HepG2 (cell line): Measurements from ENCODE around the gene METTL26. TPM values are rescaled to one million over a fixed set of nuclear protein-coding genes. Genes with fewer than 3 reads are reported as not detected.

Experiments
- EHMT2 ChIP-seq: fragments of 200-600 bp; sonication (generic); IDR thresholded peaks from 2 replicates; pipeline ENCODE4 v1.7.0; 2017; ENCODE audit warnings: antibody characterized with exemption, low read depth, low read length, borderline replicate concordance
- ETS1 ChIP-seq: sonication (generic); formaldehyde crosslinking; IDR thresholded peaks from 2 replicates; pipeline ENCODE4 v1.4.0; 2020; ENCODE audit warnings: missing genetic modification reagents
- FOXK2 ChIP-seq: fragments of 450-650 bp; IDR thresholded peaks from 2 replicates; pipeline ENCODE4 v1.6.1; 2016
- HDAC1 ChIP-seq: sonication (generic); formaldehyde crosslinking; IDR thresholded peaks from 2 replicates; pipeline ENCODE4 v1.5.1; 2020; ENCODE audit warnings: mild to moderate bottlenecking, missing genetic modification reagents
- HES4 ChIP-seq: sonication (generic); formaldehyde crosslinking; IDR thresholded peaks from 2 replicates; pipeline ENCODE4 v1.9.0; 2021; ENCODE audit warnings: mild to moderate bottlenecking, missing genetic modification reagents, borderline replicate concordance
- HIVEP1 ChIP-seq: sonication (generic); formaldehyde crosslinking; IDR thresholded peaks from 2 replicates; pipeline ENCODE4 v1.4.0; 2020; ENCODE audit warnings: mild to moderate bottlenecking, missing genetic modification reagents
- HNRNPLL ChIP-seq: fragments of 200-400 bp; formaldehyde crosslinking; IDR thresholded peaks from 2 replicates; pipeline ENCODE4 v1.6.1; 2017; ENCODE audit warnings: mild to moderate bottlenecking, low read depth, low read length; ENCODE audit not compliant: poor library complexity, severe bottlenecking
- JDP2 ChIP-seq: sonication (generic); formaldehyde crosslinking; IDR thresholded peaks from 2 replicates; pipeline ENCODE4 v1.8.1; 2022; ENCODE audit warnings: missing genetic modification reagents, borderline replicate concordance
- NCOR1 ChIP-seq: fragments of 200-600 bp; sonication (generic); IDR thresholded peaks from 2 replicates; pipeline ENCODE4 v1.7.0; 2017; ENCODE audit warnings: antibody characterized with exemption, low read length, borderline replicate concordance
- NFE2 ChIP-seq: sonication (generic); formaldehyde crosslinking; IDR thresholded peaks from 2 replicates; pipeline ENCODE4 v1.4.0; 2020; ENCODE audit warnings: missing genetic modification reagents
- PAF1 ChIP-seq: IDR thresholded peaks from 2 replicates; pipeline ENCODE4 v1.6.1; 2016; ENCODE audit warnings: missing genetic modification reagents, missing compliant biosample characterization
- SIN3A ChIP-seq: IDR thresholded peaks from 2 replicates; pipeline ENCODE4 v1.6.1; 2011; ENCODE audit warnings: low read depth, mild to moderate bottlenecking, control low read depth, low read length, borderline replicate concordance
- SUZ12 ChIP-seq: fragments of 150-350 bp; IDR thresholded peaks from 2 replicates; pipeline ENCODE4 v1.6.1; 2014; ENCODE audit warnings: low read depth, low read length
- ZBTB38 ChIP-seq: sonication (generic); formaldehyde crosslinking; IDR thresholded peaks from 2 replicates; pipeline ENCODE4 v1.5.1; 2020; ENCODE audit warnings: mild to moderate bottlenecking, missing genetic modification reagents
- ZNF329 ChIP-seq: sonication (generic); formaldehyde crosslinking; IDR thresholded peaks from 2 replicates; pipeline ENCODE4 v1.9.0; 2021; ENCODE audit warnings: low read depth, mild to moderate bottlenecking, missing genetic modification reagents
- ZNF331 ChIP-seq: sonication (generic); formaldehyde crosslinking; IDR thresholded peaks from 2 replicates; pipeline ENCODE4 v1.4.0; 2020; ENCODE audit warnings: missing genetic modification reagents
- ZNF766 ChIP-seq: sonication (generic); formaldehyde crosslinking; IDR thresholded peaks from 2 replicates; pipeline ENCODE4 v1.5.0; 2020; ENCODE audit warnings: missing genetic modification reagents, borderline replicate concordance
- ZNF777 ChIP-seq: sonication (generic); formaldehyde crosslinking; IDR thresholded peaks from 2 replicates; pipeline ENCODE4 v1.4.0; 2020; ENCODE audit warnings: missing genetic modification reagents
- ZNF83 ChIP-seq: sonication (generic); formaldehyde crosslinking; IDR thresholded peaks from 2 replicates; pipeline ENCODE4 v1.4.0; 2020; ENCODE audit warnings: missing genetic modification reagents, mild to moderate bottlenecking, borderline replicate concordance
- ZSCAN9 ChIP-seq: IDR thresholded peaks from 2 replicates; pipeline ENCODE4 v1.6.1; 2016; ENCODE audit warnings: borderline replicate concordance
- ZXDC ChIP-seq: sonication (generic); formaldehyde crosslinking; IDR thresholded peaks from 2 replicates; pipeline ENCODE4 v1.5.0; 2020; ENCODE audit warnings: mild to moderate bottlenecking, missing genetic modification reagents
- polyA plus RNA-seq, 8 experiments: library from polyadenylated mRNA; depleted of rRNA in 3 of 8; stranded (reverse) in 7 of 8; unstranded in 1 of 8; fragments of >200 nt; fragmentation: Illumina TruSeq in 4 of 8; extraction: Trizol in 4 of 8; gene quantifications; 2 replicates each; pipeline versions ENCODE4 v1.2.1 to v1.2.3, GENCODE V29; 2011 to 2016; ENCODE audit warnings: low read depth in 4 of 8, missing spikeins in 1 of 8, mixed read lengths in 1 of 8; ENCODE audit not compliant: insufficient read depth in 1 of 8
- total RNA-seq, 5 experiments: library from RNA; depleted of rRNA; stranded (reverse); fragments of >200 nt; fragmentation: Illumina TruSeq; extraction: Trizol; gene quantifications; 2 replicates each; pipeline ENCODE4 v1.2.3, GENCODE V29; 2016; ENCODE audit warnings: low read depth in 1 of 5
- TF ChIP-seq, protein P1 (sequence below): sonication (generic); formaldehyde crosslinking; IDR thresholded peaks from 2 replicates; pipeline ENCODE4 v1.4.0; 2020; ENCODE audit warnings: mild to moderate bottlenecking, missing genetic modification reagents

Gene METTL26
- total and polyA plus RNA-seq, 2 of the 13 experiments (the other 11 are each of a cell fraction or from before 2014, with no cell fraction given) = 65.5 to 70.1 TPM

GRCh38 chr16:636206-637080, at the start of gene METTL26 (continued):
- TF ChIP-seq HIVEP1 (CRISPR knock-in tag) (no peak), HNRNPLL (peak; percentile 70), ZNF766 (CRISPR knock-in tag) (no peak), HDAC1 (peak; percentile 91), ETS1 (CRISPR knock-in tag) (0 out of 2 replicates have a peak, but pooled peaks have one; percentile 11), JDP2 (CRISPR knock-in tag) (no peak), HES4 (peak; percentile 57), ZNF329 (CRISPR knock-in tag) (peak; percentile 65; the same call in 1 of the 2 replicates), NFE2 (CRISPR knock-in tag) (no peak), SIN3A (peak; percentile 90; the same call in 1 of the 2 replicates), PAF1 (CRISPR knock-in tag) (no peak), ZNF331 (CRISPR knock-in tag) (peak; percentile 43), NCOR1 (peak; percentile 68), FOXK2 (no peak), SUZ12 (peak; percentile 82), ZXDC (CRISPR knock-in tag) (no peak), ZBTB38 (CRISPR knock-in tag) (peak; percentile 75), EHMT2 (no peak), ZSCAN9 (no peak), ZNF777 (CRISPR knock-in tag) (peak; percentile 98), ZNF83 (CRISPR knock-in tag) (no peak)
- TF ChIP-seq, protein P1, sequence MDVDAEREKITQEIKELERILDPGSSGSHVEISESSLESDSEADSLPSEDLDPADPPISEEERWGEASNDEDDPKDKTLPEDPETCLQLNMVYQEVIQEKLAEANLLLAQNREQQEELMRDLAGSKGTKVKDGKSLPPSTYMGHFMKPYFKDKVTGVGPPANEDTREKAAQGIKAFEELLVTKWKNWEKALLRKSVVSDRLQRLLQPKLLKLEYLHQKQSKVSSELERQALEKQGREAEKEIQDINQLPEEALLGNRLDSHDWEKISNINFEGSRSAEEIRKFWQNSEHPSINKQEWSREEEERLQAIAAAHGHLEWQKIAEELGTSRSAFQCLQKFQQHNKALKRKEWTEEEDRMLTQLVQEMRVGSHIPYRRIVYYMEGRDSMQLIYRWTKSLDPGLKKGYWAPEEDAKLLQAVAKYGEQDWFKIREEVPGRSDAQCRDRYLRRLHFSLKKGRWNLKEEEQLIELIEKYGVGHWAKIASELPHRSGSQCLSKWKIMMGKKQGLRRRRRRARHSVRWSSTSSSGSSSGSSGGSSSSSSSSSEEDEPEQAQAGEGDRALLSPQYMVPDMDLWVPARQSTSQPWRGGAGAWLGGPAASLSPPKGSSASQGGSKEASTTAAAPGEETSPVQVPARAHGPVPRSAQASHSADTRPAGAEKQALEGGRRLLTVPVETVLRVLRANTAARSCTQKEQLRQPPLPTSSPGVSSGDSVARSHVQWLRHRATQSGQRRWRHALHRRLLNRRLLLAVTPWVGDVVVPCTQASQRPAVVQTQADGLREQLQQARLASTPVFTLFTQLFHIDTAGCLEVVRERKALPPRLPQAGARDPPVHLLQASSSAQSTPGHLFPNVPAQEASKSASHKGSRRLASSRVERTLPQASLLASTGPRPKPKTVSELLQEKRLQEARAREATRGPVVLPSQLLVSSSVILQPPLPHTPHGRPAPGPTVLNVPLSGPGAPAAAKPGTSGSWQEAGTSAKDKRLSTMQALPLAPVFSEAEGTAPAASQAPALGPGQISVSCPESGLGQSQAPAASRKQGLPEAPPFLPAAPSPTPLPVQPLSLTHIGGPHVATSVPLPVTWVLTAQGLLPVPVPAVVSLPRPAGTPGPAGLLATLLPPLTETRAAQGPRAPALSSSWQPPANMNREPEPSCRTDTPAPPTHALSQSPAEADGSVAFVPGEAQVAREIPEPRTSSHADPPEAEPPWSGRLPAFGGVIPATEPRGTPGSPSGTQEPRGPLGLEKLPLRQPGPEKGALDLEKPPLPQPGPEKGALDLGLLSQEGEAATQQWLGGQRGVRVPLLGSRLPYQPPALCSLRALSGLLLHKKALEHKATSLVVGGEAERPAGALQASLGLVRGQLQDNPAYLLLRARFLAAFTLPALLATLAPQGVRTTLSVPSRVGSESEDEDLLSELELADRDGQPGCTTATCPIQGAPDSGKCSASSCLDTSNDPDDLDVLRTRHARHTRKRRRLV = peak; percentile 82
